H9 (cell line): ENCODE results near the gene OR10H1. TPM values are rescaled to one million over a fixed set of nuclear protein-coding genes. Genes with fewer than 3 reads are reported as not detected.

ENCODE experiments used
- DNase-seq: peaks from one replicate; pipeline ENCODE4 v3.0.0-alpha.2; 2017
- H2AFZ ChIP-seq: one replicate; pipeline ENCODE4 v1.6.1; 2013; ENCODE audit warnings: mild to moderate bottlenecking, low read length, control low read depth, moderate library complexity
- H2AK5ac ChIP-seq: 2 replicates; pipeline ENCODE4 v1.6.1; 2013; ENCODE audit warnings: low read length, control low read depth, mixed read lengths; ENCODE audit not compliant: insufficient read length
- H2BK120ac ChIP-seq: one replicate; pipeline ENCODE4 v1.6.1; 2013; ENCODE audit warnings: low read depth, mild to moderate bottlenecking, low read length, control low read depth, inconsistent platforms; ENCODE audit not compliant: poor library complexity, severe bottlenecking
- H2BK12ac ChIP-seq: 2 replicates; pipeline ENCODE4 v1.6.1; 2013; ENCODE audit warnings: low read length, control low read depth, mixed read lengths, low read depth; ENCODE audit not compliant: insufficient read length
- H2BK15ac ChIP-seq: 2 replicates; pipeline ENCODE4 v1.6.1; 2013; ENCODE audit warnings: low read depth, low read length, control low read depth
- H2BK20ac ChIP-seq: one replicate; pipeline ENCODE4 v1.6.1; 2013; ENCODE audit warnings: low read depth, mild to moderate bottlenecking, low read length, control low read depth, inconsistent platforms; ENCODE audit not compliant: poor library complexity, severe bottlenecking
- H2BK5ac ChIP-seq: 2 replicates; pipeline ENCODE4 v1.6.1; 2013; ENCODE audit warnings: low read length, control low read depth, mixed read lengths; ENCODE audit not compliant: insufficient read length
- H3K14ac ChIP-seq: 2 replicates; pipeline ENCODE4 v1.6.1; 2013; ENCODE audit warnings: low read length, control low read depth; ENCODE audit not compliant: insufficient read depth
- H3K18ac ChIP-seq: 2 replicates; pipeline ENCODE4 v1.6.1; 2013; ENCODE audit warnings: low read depth, mild to moderate bottlenecking, mixed read lengths, low read length, control low read depth; ENCODE audit not compliant: insufficient read length
- H3K23ac ChIP-seq: 2 replicates; pipeline ENCODE4 v1.6.1; 2013; ENCODE audit warnings: low read length, control low read depth, mixed read lengths, low read depth; ENCODE audit not compliant: insufficient read length
- H3K23me2 ChIP-seq: 2 replicates; pipeline ENCODE4 v1.6.1; 2013; ENCODE audit warnings: low read depth, mild to moderate bottlenecking, mixed read lengths, low read length, control low read depth; ENCODE audit not compliant: insufficient read length, poor library complexity, severe bottlenecking
- H3K27ac ChIP-seq: 2 replicates; pipeline ENCODE4 v1.5.1; 2013; ENCODE audit warnings: low read length, control low read depth, mixed read lengths, low read depth; ENCODE audit not compliant: insufficient read length
- H3K27me3 ChIP-seq: 2 replicates; pipeline ENCODE4 v1.6.1; 2013; ENCODE audit warnings: low read length, control low read depth, inconsistent platforms; ENCODE audit not compliant: insufficient read depth
- H3K4ac ChIP-seq: 2 replicates; pipeline ENCODE4 v1.6.1; 2013; ENCODE audit warnings: low read depth, mild to moderate bottlenecking, control low read depth, inconsistent platforms, low read length, moderate library complexity
- H3K4me1 ChIP-seq: 2 replicates; pipeline ENCODE4 v1.6.1; 2013; ENCODE audit warnings: low read length, control low read depth, inconsistent platforms; ENCODE audit not compliant: insufficient read depth
- H3K4me2 ChIP-seq: 2 replicates; pipeline ENCODE4 v1.6.1; 2013; ENCODE audit warnings: low read length, control low read depth, mixed read lengths; ENCODE audit not compliant: insufficient read length, insufficient read depth
- H3K56ac ChIP-seq: 2 replicates; pipeline ENCODE4 v1.6.1; 2013; ENCODE audit warnings: low read depth, mild to moderate bottlenecking, mixed read lengths, low read length, control low read depth; ENCODE audit not compliant: insufficient read length
- H3K79me1 ChIP-seq: 2 replicates; pipeline ENCODE4 v1.6.1; 2013; ENCODE audit warnings: low read depth, mild to moderate bottlenecking, moderate library complexity, low read length, control low read depth, inconsistent platforms; ENCODE audit not compliant: insufficient read depth, poor library complexity, severe bottlenecking
- H3K79me2 ChIP-seq: 2 replicates; pipeline ENCODE4 v1.6.1; 2013; ENCODE audit warnings: low read length, control low read depth, inconsistent platforms; ENCODE audit not compliant: insufficient read depth
- H3K9ac ChIP-seq: 2 replicates; pipeline ENCODE4 v1.6.1; 2013; ENCODE audit warnings: low read length, control low read depth, mixed read lengths; ENCODE audit not compliant: insufficient read length; ENCODE audit errors: extremely low read depth
- H3K9me3 ChIP-seq: one replicate; pipeline ENCODE4 v1.6.1; 2013; ENCODE audit warnings: low read depth, low read length, inconsistent platforms; ENCODE audit not compliant: control insufficient read depth
- H3T11ph ChIP-seq: one replicate; pipeline ENCODE4 v1.6.1; 2013; ENCODE audit warnings: mild to moderate bottlenecking, low read length, control low read depth, inconsistent platforms
- H4K20me1 ChIP-seq: one replicate; pipeline ENCODE4 v1.6.1; 2013; ENCODE audit not compliant: control insufficient read depth, insufficient read length, insufficient read depth
- H4K5ac ChIP-seq: 2 replicates; pipeline ENCODE4 v1.6.1; 2013; ENCODE audit warnings: low read depth, mild to moderate bottlenecking, mixed read lengths, low read length, control low read depth; ENCODE audit not compliant: insufficient read length
- H4K8ac ChIP-seq: replicated peaks from 2 replicates; pipeline ENCODE4 v1.6.1; 2013; ENCODE audit warnings: low read length, control low read depth, mixed read lengths, low read depth; ENCODE audit not compliant: insufficient read length
- H4K91ac ChIP-seq: 2 replicates; pipeline ENCODE4 v1.6.1; 2013; ENCODE audit warnings: low read depth, mild to moderate bottlenecking, moderate library complexity, mixed read lengths, low read length, control low read depth; ENCODE audit not compliant: insufficient read length
- H3K27ac Mint-ChIP-seq, 3 experiments: 2 replicates in 2 of 3; 3 replicates in 1 of 3; pipeline ENCODE4 v1.8.0; 2020 to 2021; ENCODE audit warnings: mixed read lengths in 3 of 3, mild to moderate bottlenecking in 1 of 3, moderate library complexity in 1 of 3
- H3K27me3 Mint-ChIP-seq: 2 replicates; pipeline ENCODE4 v1.8.0; 2021; ENCODE audit warnings: low read depth, mild to moderate bottlenecking, moderate library complexity, mixed read lengths
- H3K36me3 Mint-ChIP-seq, 3 experiments: 2 replicates in 2 of 3; 3 replicates in 1 of 3; pipeline ENCODE4 v1.8.0; 2020 to 2021; ENCODE audit warnings: low read depth in 3 of 3, mixed read lengths in 3 of 3; ENCODE audit not compliant: insufficient read depth in 1 of 3
- H3K4me1 Mint-ChIP-seq, 2 experiments: 2 replicates each; pipeline ENCODE4 v1.8.0; 2020; ENCODE audit warnings: mixed read lengths in 2 of 2
- H3K4me3 Mint-ChIP-seq, 2 experiments: 2 replicates in 1 of 2; 3 replicates in 1 of 2; pipeline ENCODE4 v1.8.0; 2020 to 2021; ENCODE audit warnings: mild to moderate bottlenecking in 2 of 2, mixed read lengths in 2 of 2, moderate library complexity in 1 of 2
- H3K9me3 Mint-ChIP-seq, 2 experiments: 2 replicates in 1 of 2; 3 replicates in 1 of 2; pipeline ENCODE4 v1.8.0; 2020; ENCODE audit warnings: mild to moderate bottlenecking in 2 of 2, mixed read lengths in 2 of 2, moderate library complexity in 1 of 2
- CTCF ChIP-seq: fragments of 200-600 bp; sonication (generic); conservative IDR thresholded peaks from 3 replicates; pipeline ENCODE4 v1.8.0; 2021; ENCODE audit warnings: antibody characterized with exemption, mild to moderate bottlenecking
- WGBS: extraction: QIAGEN DNeasy Blood & Tissue Kit; methylation state at CpG from one replicate; pipeline ENCODE4 v1.1.7; 2013; ENCODE audit warnings: missing lambda C conversion rate, low lambda C conversion rate, mixed read lengths; ENCODE audit not compliant: insufficient read length; ENCODE audit errors: extremely low coverage; 5-methylcytosine and 5-hydroxymethylcytosine counted together
- total RNA-seq: library from RNA; stranded (reverse); gene quantifications from 2 replicates; pipeline ENCODE4 v1.2.1, GENCODE V29; 2021

Gene OR10H1
- total RNA-seq, 1 experiment from 2014 or later = not detected

GRCh38 chr19:15843203-15843893 lies 27.9 kb upstream of the OR10H1 start:
- Mint-ChIP-seq H3K4me3 (no peak overlapping the region; a peak in 1 of 5 replicates), H3K36me3 (peaks cover 18 to 46% (median 22%) of the 10 kb centered on the region in 3 experiments), H3K4me1 (no peaks in the 10 kb centered on the region), H3K9me3 (peaks cover 88 to 92% of the 10 kb centered on the region in 2 experiments), H3K27me3 (peaks cover 3% of the 10 kb centered on the region; the same call in 1 of the 2 replicates), H3K27ac (no peak overlapping the region)
- Histone ChIP-seq H2BK12ac (no peak overlapping the region), H3K4me2 (no peak overlapping the region), H3K9ac (no peak overlapping the region), H2AFZ (no peak overlapping the region), H4K5ac (no peak overlapping the region), H2BK20ac (no peak overlapping the region), H3K79me2 (no peaks in the 10 kb centered on the region), H3K4ac (no peak overlapping the region), H3K9me3 (peaks cover 88% of the 10 kb centered on the region), H2AK5ac (no peak overlapping the region), H3K14ac (no peak overlapping the region), H3K23ac (no peak overlapping the region), H2BK120ac (no peak overlapping the region), H3K56ac (no peak overlapping the region), H4K20me1 (no peaks in the 10 kb centered on the region), H3T11ph (no peak overlapping the region), H3K27ac (no peak overlapping the region), H3K23me2 (no peaks in the 10 kb centered on the region), H4K91ac (no peak overlapping the region), H3K79me1 (no peaks in the 10 kb centered on the region), H4K8ac (no peak overlapping the region), H3K4me1 (no peaks in the 10 kb centered on the region), H2BK15ac (no peak overlapping the region), H2BK5ac (no peak overlapping the region), H3K27me3 (no peaks in the 10 kb centered on the region), H3K18ac (no peak overlapping the region)
- no CpG with 5 or more reads among the region's 5 CpGs for WGBS
- TF ChIP-seq CTCF = no peak
- DNase-seq = no peak
